IPS DF 4.7 (cell line): ENCODE data around the gene GSG1L.

Experiments
- DNase-seq: peaks from one replicate; pipeline ENCODE4 v3.0.0-alpha.2; 2013; ENCODE audit warnings: low spot score; ENCODE audit errors: extremely low read depth

GSG1L gene

GRCh38 chr16:28064706-28065249, 1.3 kb upstream of the GSG1L start:
- DNase-seq = no peak

DNA sequence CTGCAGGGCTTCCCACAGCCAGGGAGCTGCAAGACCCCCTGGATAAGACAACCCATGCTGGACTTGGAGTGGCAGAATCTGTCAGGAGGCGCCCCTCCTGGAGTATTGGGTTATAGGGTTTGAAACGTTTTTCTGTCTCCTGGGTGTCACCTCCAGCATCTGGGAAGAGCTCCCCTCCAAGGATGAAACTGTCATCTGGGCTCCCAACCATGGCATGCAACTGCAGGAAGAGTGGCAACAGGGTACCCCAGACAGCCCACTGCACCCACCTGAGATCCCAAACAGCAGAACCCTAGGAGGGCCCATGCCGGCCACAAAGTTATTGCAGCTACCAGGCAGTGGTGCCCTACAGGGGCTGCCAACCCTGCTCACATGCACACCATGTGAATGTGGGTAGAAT, 636 bp upstream of the GSG1L start:
- DNase-seq = no peak

GRCh38 chr16:28062847-28063521, 530 bp downstream of the GSG1L start:
- DNase-seq = no peak

- DNase-seq = no peak
Observed at GRCh38 chr16:28062261-28062846, 1.2 kb downstream of the GSG1L start.

DNA sequence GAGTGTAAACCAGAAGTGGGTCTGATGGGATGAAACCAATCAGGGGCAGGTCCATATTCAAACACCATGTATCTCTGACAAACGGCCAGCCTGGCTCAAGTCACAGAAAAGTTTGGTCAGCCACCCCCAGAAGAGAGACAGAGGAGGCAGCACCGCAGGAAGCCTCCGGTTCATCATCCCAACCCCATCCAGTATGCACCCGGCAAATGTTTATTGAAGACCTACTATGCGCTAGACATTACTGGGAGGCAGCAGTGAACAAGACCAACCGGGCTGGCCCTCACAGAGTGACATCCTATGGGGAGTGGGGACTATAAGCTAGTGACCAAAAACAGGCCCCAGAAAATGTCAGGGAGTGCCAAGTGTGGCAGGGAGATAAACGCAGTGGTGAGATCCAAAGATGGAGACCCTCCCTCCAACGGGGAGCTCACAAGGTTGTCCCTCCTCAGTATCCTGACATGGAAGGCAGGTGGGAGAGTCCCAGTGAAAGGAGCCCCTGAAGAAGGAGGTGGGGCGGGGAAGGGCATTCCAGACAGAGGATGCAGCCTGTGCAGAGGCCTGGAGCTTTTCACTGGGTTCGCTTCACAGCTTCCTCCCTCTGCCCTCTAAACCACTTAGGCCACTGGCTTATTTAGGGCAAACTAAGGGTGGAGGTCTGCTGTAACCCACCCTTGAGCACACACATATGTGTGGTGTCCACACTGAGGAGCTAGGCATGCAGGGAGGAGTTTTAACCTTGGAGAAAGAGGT, 2.0 kb downstream of the GSG1L start:
- DNase-seq = no peak

GRCh38 chr16:28059841-28060575, 3.5 kb downstream of the GSG1L start:
- no peak for DNase-seq

DNA sequence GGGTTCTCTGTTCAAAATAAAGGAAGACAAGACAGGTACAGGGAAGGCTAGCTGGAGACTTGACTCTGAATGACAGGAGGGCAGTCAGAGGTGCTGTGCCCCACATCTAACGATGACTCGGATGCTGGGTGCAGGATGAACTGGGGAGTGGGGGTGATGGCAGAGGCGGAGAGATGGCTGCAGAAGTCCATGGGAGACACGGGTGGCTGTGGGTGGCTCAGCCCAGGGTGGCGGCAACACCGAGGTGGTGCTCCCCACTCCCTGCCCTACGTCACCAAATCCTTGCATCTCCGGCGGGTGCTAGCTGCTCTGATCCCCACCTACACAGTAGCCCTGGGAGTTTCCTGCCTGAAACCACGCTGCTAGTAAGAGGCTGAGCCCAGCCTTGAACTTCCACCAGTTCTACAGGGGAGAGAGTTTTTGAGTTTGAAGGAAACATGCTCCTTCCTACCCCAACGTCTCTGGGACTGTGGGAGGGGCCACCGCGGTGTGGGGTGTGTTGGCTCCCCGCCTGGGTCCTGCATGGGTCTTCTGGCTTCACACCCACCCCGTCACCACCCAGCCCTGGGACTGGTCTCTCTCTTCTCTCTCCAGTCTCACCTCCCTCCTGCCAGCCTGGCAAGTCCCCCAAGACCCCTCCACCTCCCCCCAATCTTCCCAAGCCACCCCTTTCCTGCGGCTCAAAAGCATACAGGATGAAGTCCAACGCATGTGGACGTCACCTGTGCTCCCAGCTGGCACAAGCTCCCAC, 4.5 kb downstream of the GSG1L start:
- DNase-seq = no peak

GRCh38 chr16:28057949-28058348, 5.6 kb downstream of the GSG1L start:
- DNase-seq = no peak

DNA sequence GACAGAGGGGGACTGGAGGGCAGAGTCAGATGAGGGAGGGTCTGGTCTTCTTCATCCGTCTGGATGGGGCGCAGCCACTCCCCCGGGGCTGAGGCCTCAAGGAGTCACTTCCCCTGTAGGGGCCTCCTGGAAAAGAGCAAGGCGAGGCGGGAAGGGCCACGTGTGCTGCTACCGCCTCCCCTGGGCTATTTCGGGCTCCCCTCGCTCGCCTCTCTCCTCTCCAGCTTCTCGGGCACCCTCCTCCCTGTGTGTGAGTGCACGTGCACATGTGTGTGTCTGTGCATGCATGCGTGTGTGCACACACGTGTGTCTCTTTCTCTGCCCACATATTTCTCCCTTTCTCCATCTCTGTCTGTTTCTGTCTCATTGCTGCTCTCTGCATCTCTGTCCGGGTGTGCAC, 10.1 kb downstream of the GSG1L start:
- no peak for DNase-seq

DNA sequence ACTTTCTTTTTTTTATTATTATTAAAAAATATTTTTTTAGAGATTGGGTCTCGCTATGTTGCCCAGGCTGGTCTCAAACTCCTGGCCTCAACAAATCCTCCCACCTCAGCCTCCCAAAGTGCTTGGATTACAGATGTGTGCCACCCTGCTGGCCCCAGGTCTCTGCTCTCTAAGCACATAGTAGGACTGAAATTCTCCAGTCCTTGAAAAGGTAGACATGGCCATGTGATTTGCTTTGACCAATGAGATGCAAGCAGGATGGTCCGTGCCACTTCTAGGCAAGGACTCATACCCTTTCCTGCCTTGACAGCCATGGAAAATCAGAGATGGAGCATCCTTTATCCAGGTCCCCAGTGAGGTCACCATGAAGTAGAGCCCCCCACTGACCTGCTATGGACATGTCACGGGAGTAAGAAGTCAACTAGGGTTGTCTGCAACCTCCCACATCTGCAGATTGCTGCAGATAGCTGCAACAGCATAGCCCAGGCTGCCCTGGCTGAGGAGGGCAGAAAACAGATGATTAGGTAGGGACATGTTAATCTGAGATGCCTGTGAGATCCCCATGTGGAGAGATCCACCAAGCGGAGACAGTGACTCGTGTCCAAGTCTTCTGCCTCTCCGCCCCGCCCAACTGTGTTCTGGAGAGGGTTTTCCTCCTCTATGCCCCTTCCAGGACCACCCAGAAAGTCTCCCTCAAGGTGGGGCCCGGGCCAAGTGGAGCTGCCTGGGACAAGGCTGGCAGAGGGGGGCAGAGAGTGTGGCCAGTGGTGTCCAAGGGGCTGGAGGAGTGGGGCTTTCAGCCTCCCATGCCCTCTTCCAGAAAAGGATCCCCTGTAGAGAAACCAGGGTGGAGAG, 11.0 kb downstream of the GSG1L start:
- DNase-seq = no peak

- no peak for DNase-seq
Observed at GRCh38 chr16:28051486-28051885, 12.0 kb downstream of the GSG1L start.

DNA sequence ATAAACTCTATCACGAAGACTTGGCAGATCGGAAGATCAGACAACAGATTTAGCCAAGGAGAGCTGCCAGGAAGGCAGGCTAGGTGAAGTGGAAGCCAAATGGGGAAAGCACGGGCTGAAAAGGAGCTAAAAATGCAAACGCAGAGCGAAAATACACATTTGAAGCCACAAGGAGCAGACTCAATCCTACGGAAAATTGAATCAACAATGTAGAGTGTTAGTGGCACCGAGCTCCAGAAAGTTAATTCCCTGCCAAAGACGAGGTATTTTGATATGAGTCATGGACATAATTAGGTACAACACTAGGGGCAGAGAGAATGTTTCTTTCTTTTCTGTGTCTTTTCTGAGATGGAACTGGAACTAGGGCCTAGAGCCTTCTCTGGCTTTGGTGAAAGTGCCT, 20.7 kb downstream of the GSG1L start:
- DNase-seq = no peak

DNA sequence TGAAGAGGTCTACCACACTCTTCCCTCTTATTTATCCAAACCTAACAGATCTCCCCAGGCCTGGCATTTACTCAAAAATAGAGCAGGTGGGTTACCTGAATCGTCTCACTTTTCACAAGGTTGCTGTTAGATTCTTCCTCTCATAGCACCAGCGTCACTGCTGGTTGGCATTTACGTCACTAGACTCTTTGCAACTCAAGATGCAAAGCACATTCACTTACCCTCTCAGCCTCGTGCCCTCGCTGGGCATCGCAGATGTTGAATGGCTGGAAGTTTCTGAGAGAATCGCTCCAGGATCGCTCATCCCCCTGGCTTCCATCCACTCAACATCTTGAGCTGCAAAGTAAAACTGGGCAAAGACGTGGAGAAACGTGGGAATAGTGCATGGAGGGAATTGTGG, 21.9 kb downstream of the GSG1L start:
- no peak for DNase-seq

- DNase-seq = no peak
Observed at GRCh38 chr16:28040039-28040438, 23.5 kb downstream of the GSG1L start.

DNA sequence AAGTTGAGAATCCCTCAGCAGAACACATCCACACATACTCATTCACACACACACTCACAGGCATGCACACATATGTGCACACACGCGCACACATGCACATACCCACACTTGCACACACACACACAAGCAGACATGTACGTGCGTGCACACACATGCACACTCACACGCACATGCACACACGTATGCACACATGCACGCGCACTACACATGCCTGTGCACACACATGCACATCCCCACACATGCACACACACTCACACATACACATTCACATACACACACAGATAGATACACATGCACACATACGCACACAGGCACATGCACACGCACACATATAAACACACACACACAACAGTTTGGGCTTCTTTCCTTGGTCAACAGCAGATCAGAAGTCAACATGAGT, 24.0 kb downstream of the GSG1L start:
- no peak for DNase-seq

- no peak for DNase-seq
Observed at GRCh38 chr16:28038409-28038808, 25.1 kb downstream of the GSG1L start.

- no peak for DNase-seq
Observed at GRCh38 chr16:28035866-28036393, 27.6 kb downstream of the GSG1L start.

GRCh38 chr16:28033870-28034269, 29.6 kb downstream of the GSG1L start:
- no peak for DNase-seq

DNA sequence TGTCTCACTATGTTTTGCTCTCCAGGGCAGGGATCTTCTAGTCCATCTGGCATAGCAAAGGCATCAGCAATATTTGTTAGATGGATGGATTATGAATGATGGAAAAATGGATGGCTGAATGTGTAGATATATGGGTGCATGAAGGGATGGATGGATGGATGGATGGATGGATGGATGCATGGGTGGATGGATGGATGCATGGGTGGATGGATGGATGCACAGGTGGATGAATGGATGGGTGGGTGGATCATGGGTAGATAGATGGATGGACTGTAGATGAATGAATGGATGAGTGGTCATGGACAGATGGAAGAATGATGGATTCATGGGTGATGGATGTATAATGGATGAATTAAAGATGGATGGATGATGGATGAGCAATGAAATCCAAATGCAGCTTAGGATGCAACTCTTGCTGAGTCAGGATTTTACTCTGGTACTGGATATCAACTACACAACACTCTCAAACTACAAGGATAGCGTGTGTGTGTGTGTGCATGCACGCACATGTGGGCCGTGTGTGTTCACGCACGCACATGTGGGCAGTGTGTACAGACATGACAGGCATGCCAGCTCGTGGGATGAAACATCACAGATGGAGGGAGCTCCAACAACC, 34.0 kb downstream of the GSG1L start:
- DNase-seq = no peak
